Cardiac muscle cell (in vitro differentiated cells and primary cell): Measurements from ENCODE around the gene DGKZ. TPM values are rescaled to one million over a fixed set of nuclear protein-coding genes. Genes with fewer than 3 reads are reported as not detected.
"Not testable (repeated sequence)": the region's sequence is repeated elsewhere in the genome, so short reads cannot be mapped to it uniquely, and the experiment has no call there.

ENCODE experiments used
- DNase-seq, 2 donors: peaks; one replicate each; pipeline versions ENCODE4 v3.0.0 to v3.0.0-alpha.2; 2010 to 2017; ENCODE audit warnings: low read depth in 1 of 2, low spot score in 1 of 2
- H3K27ac ChIP-seq: fragments of 200-600 bp; sonication (generic); 2 replicates; pipeline ENCODE4 v1.5.1; 2016
- H3K27me3 ChIP-seq: fragments of 200-600 bp; sonication (generic); 2 replicates; pipeline ENCODE4 v1.6.0; 2016; ENCODE audit warnings: control low read depth
- H3K36me3 ChIP-seq: fragments of 200-600 bp; sonication (generic); 2 replicates; pipeline ENCODE4 v1.5.1; 2016; ENCODE audit warnings: control low read depth
- H3K4me1 ChIP-seq: fragments of 200-600 bp; sonication (generic); 2 replicates; pipeline ENCODE4 v1.8.1; 2017; ENCODE audit warnings: low read depth, mild to moderate bottlenecking, mixed run types
- H3K4me3 ChIP-seq: fragments of 200-600 bp; sonication (generic); 2 replicates; pipeline ENCODE4 v1.5.1; 2016; ENCODE audit warnings: mild to moderate bottlenecking
- H3K9me3 ChIP-seq: fragments of 200-600 bp; sonication (generic); 2 replicates; pipeline ENCODE4 v1.5.1; 2017; ENCODE audit warnings: low read depth, mild to moderate bottlenecking, control low read depth
- CTCF ChIP-seq: IDR thresholded peaks from 2 replicates; pipeline ENCODE4 v1.5.1; 2012; ENCODE audit warnings: low read depth, mild to moderate bottlenecking, low read length
- polyA plus RNA-seq: library from polyadenylated mRNA; unstranded; fragments of >200 nt; fragmentation: Nextera tagmentation; extraction: Ambion mirVana; gene quantifications from 2 replicates; pipeline ENCODE4 v1.2.1, GENCODE V29; 2016
- total RNA-seq: library from RNA; depleted of rRNA; stranded (reverse); fragments of >200 nt; gene quantifications from 2 replicates; pipeline ENCODE4 v1.2.3, GENCODE V29; 2016

DGKZ gene
- 81.8 TPM in 2 replicates for total RNA-seq
- polyA plus RNA-seq = 48.3 and 48.5 TPM in 2 replicates

DNA sequence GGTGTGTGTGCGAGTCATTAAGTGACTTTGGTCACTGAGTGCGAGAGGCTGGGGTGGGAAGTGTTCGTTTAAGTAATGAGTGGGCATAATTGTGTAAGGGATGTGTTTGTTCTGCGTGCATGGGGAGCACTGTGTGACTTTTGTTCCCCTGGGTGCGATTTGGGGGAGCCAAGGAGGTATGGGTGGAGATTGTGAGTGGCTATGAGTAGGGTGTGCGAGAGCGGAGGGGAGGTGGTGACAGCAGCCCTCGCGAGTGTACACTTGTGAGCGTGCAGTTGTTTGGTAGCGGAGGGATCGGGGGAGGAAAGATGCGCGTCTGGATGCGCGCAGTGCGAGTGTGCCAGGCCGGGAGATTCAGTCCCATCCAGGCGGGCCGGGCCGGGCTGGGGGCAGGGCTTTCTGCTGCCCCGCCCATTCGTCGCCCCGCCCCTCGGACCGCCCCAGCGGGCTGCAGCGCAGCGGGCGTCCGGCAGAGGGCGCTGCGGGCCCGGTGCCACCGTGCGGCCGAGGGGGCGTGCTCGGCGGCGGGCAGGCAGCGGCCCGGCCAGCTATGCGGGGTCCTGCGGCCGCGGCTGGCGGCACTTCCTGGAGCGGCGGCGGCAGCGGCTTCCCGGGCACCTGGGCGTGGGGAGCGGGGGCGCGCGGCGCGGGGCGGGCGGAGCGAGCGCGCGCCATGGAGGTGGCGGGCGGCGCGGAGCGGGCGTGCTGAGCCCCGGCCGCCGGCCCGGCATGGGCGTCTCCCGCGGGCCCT is at the start of gene DGKZ:
TSS of gene DGKZ (plus strand) at position 578 of the 751 bp plus-strand sequence. CDS start 197 bp downstream, outside the sequence.
- no peak within 1 kb of the TSS for H3K27ac ChIP-seq
- no peaks in the 10 kb centered on the region for H3K27me3 ChIP-seq
- peak; percentile 88 to 90 for DNase-seq
- peak; percentile 48 for TF ChIP-seq CTCF
- H3K36me3 ChIP-seq = no peaks in the 10 kb centered on the region
- no peaks in the 10 kb centered on the region for H3K9me3 ChIP-seq
- H3K4me1 ChIP-seq = peaks cover 30% of the 10 kb centered on the region
- peak within 1 kb of the TSS; percentile 97 for H3K4me3 ChIP-seq

DNA sequence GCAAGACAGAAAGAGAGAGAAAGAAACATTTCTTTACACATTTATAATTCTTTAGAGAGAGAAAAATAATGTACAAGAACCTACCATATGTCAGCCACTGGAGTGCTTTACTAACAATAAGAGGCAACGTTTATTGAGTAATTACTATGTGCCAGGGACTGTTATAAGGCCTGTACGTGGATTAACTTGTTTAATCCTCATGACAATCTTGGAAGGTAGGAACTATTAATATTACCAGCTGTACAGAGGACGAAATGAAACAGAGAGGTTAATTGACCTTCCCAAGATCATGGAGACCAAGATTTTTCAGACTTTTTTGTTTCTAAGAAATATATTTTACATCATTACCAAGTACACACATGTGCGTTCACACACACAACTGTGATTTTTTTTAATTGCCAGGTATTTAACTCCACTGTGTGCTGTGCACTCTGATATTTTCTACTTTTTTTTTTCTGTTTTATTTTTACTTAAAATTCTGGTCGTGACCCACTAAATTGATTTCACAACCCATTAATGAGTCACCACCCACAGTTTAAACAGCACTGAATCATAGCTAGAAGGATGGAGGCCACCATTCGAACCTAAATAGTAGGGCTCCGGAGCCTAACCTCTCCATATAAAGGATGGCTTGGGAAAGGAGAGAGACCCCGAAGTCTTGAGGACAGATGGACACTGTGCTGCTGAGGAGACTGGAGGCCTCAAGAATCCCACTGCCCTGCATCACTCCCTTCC is 48.4 kb upstream of the DGKZ start:
- H3K36me3 ChIP-seq = no peaks in the 10 kb centered on the region
- H3K9me3 ChIP-seq = no peaks in the 10 kb centered on the region
- no peaks in the 10 kb centered on the region for H3K27me3 ChIP-seq
- peaks cover 11% of the 10 kb centered on the region for H3K4me1 ChIP-seq
- peak in 1 of 2 donors; percentile 83 for DNase-seq
- H3K4me3 ChIP-seq = no peak overlapping the region
- TF ChIP-seq CTCF = no peak
- H3K27ac ChIP-seq = no peak overlapping the region

DNA sequence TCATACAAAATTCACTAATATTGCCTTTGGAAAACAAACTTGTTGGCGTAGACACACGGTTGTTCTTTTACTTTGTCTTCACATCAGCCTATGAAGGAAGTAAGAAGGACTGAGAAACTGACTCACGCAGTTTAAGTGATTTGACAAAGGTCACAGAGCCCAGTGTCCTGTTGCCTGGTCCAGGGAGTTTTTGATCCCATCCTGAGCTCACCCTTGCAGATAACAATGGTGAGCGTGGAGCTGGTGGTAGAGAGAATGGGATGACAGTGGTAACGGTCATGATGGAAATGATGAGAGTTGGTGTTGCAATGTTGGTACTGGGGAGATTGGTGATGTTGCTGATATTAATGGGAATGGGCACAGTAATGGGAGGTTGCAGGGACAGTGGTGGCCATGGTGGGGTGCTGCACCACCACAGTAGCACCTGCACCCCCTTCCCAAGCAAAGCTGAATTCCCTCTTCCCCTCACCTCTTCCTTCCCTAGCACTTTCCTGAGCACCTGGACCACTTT is 47.8 kb upstream of the DGKZ start:
- DNase-seq = peak in 1 of 2 donors; percentile 21
- Histone ChIP-seq H3K27me3 (no peaks in the 10 kb centered on the region), H3K27ac (no peak overlapping the region), H3K9me3 (no peaks in the 10 kb centered on the region), H3K36me3 (no peaks in the 10 kb centered on the region), H3K4me1 (peaks cover 11% of the 10 kb centered on the region), H3K4me3 (no peak overlapping the region)
- no peak for TF ChIP-seq CTCF

DNA sequence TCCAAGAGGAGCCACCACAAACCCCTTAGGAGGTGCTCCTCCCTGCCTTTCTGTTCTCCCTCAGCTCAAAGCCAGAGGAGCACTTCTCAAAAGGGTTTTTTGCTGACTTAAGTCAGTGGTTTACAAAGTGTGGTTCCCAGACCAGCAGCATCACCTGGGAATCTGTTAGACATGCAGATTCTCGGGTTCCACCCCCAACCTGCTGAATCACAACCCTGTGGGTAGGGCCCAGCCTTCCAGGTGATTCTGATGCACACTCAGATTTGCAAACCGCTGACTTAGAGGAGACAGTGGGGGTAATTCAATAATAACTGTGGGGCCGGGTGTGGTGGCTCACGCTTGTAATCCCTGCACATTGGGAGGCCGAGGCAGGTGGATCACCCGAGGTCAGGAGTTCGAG is 47.0 kb upstream of the DGKZ start:
- TF ChIP-seq CTCF = no peak
- H3K27me3 ChIP-seq = no peaks in the 10 kb centered on the region
- H3K9me3 ChIP-seq = no peaks in the 10 kb centered on the region
- no peak for DNase-seq
- no peak overlapping the region for H3K27ac ChIP-seq
- H3K4me3 ChIP-seq = no peak overlapping the region
- H3K4me1 ChIP-seq = peaks cover 4% of the 10 kb centered on the region
- H3K36me3 ChIP-seq = no peaks in the 10 kb centered on the region

DNA sequence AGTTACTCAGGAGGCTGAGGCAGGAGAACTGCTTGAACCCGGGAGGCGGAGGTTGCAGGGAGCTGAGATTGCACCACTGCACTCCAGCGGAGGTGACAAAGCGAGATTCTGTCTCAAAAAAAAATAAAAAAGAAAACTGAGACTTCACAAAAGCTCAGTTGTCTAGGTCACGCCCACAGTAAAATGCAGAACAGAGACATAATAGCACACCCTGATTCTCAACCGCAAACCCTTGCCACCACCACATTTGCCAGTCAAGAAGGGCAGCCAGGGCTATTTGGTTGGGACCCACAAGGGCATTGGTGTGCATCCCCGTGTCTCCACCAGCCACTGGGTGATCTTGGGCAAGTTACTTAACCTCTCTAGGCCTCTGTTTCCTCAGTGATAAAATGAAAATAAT is 44.4 kb upstream of the DGKZ start:
- H3K27me3 ChIP-seq = no peaks in the 10 kb centered on the region
- no peaks in the 10 kb centered on the region for H3K4me1 ChIP-seq
- TF ChIP-seq CTCF = no peak
- H3K9me3 ChIP-seq = no peaks in the 10 kb centered on the region
- no peak overlapping the region for H3K4me3 ChIP-seq
- DNase-seq = no peak
- H3K27ac ChIP-seq = no peak overlapping the region
- H3K36me3 ChIP-seq = no peaks in the 10 kb centered on the region

DNA sequence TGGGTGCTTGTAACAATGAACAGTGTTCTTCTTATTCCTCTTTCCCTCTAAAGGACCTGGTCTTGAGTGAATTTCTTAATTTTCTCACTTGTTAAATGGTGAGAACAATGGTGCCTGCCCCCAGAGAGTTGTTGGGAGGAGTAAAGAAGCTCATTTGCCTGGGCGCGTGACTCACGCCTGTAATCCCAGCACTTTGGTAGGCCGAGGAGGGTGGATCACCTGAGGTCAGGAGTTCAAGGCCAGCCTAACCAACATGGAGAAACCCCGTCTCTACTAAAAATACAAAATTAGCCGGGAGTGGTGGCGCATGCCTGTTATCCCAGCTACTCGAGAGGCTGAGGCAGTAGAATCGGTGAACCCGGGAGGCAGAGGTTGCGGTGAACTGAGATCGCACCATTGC is 43.2 kb upstream of the DGKZ start:
- not testable (repeated sequence) for H3K36me3 ChIP-seq, H3K27me3 ChIP-seq, H3K9me3 ChIP-seq, H3K27ac ChIP-seq, DNase-seq, H3K4me3 ChIP-seq, H3K4me1 ChIP-seq
